H9 (cell line): ENCODE data around the gene SEPTIN2. TPM values are rescaled to one million over a fixed set of nuclear protein-coding genes. Genes with fewer than 3 reads are reported as not detected.

Source experiments
- DNase-seq: peaks from one replicate; pipeline ENCODE4 v3.0.0-alpha.2; 2017
- H2AFZ ChIP-seq: one replicate; pipeline ENCODE4 v1.6.1; 2013; ENCODE audit warnings: mild to moderate bottlenecking, low read length, control low read depth, moderate library complexity
- H2AK5ac ChIP-seq: 2 replicates; pipeline ENCODE4 v1.6.1; 2013; ENCODE audit warnings: low read length, control low read depth, mixed read lengths; ENCODE audit not compliant: insufficient read length
- H2BK120ac ChIP-seq: one replicate; pipeline ENCODE4 v1.6.1; 2013; ENCODE audit warnings: low read depth, mild to moderate bottlenecking, low read length, control low read depth, inconsistent platforms; ENCODE audit not compliant: poor library complexity, severe bottlenecking
- H2BK12ac ChIP-seq: 2 replicates; pipeline ENCODE4 v1.6.1; 2013; ENCODE audit warnings: low read length, control low read depth, mixed read lengths, low read depth; ENCODE audit not compliant: insufficient read length
- H2BK15ac ChIP-seq: 2 replicates; pipeline ENCODE4 v1.6.1; 2013; ENCODE audit warnings: low read depth, low read length, control low read depth
- H2BK20ac ChIP-seq: one replicate; pipeline ENCODE4 v1.6.1; 2013; ENCODE audit warnings: low read depth, mild to moderate bottlenecking, low read length, control low read depth, inconsistent platforms; ENCODE audit not compliant: poor library complexity, severe bottlenecking
- H2BK5ac ChIP-seq: 2 replicates; pipeline ENCODE4 v1.6.1; 2013; ENCODE audit warnings: low read length, control low read depth, mixed read lengths; ENCODE audit not compliant: insufficient read length
- H3K14ac ChIP-seq: 2 replicates; pipeline ENCODE4 v1.6.1; 2013; ENCODE audit warnings: low read length, control low read depth; ENCODE audit not compliant: insufficient read depth
- H3K18ac ChIP-seq: 2 replicates; pipeline ENCODE4 v1.6.1; 2013; ENCODE audit warnings: low read depth, mild to moderate bottlenecking, mixed read lengths, low read length, control low read depth; ENCODE audit not compliant: insufficient read length
- H3K23ac ChIP-seq: 2 replicates; pipeline ENCODE4 v1.6.1; 2013; ENCODE audit warnings: low read length, control low read depth, mixed read lengths, low read depth; ENCODE audit not compliant: insufficient read length
- H3K23me2 ChIP-seq: 2 replicates; pipeline ENCODE4 v1.6.1; 2013; ENCODE audit warnings: low read depth, mild to moderate bottlenecking, mixed read lengths, low read length, control low read depth; ENCODE audit not compliant: insufficient read length, poor library complexity, severe bottlenecking
- H3K27ac ChIP-seq: 2 replicates; pipeline ENCODE4 v1.5.1; 2013; ENCODE audit warnings: low read length, control low read depth, mixed read lengths, low read depth; ENCODE audit not compliant: insufficient read length
- H3K27me3 ChIP-seq: 2 replicates; pipeline ENCODE4 v1.6.1; 2013; ENCODE audit warnings: low read length, control low read depth, inconsistent platforms; ENCODE audit not compliant: insufficient read depth
- H3K4ac ChIP-seq: 2 replicates; pipeline ENCODE4 v1.6.1; 2013; ENCODE audit warnings: low read depth, mild to moderate bottlenecking, control low read depth, inconsistent platforms, low read length, moderate library complexity
- H3K4me1 ChIP-seq: 2 replicates; pipeline ENCODE4 v1.6.1; 2013; ENCODE audit warnings: low read length, control low read depth, inconsistent platforms; ENCODE audit not compliant: insufficient read depth
- H3K4me2 ChIP-seq: 2 replicates; pipeline ENCODE4 v1.6.1; 2013; ENCODE audit warnings: low read length, control low read depth, mixed read lengths; ENCODE audit not compliant: insufficient read length, insufficient read depth
- H3K56ac ChIP-seq: 2 replicates; pipeline ENCODE4 v1.6.1; 2013; ENCODE audit warnings: low read depth, mild to moderate bottlenecking, mixed read lengths, low read length, control low read depth; ENCODE audit not compliant: insufficient read length
- H3K79me1 ChIP-seq: 2 replicates; pipeline ENCODE4 v1.6.1; 2013; ENCODE audit warnings: low read depth, mild to moderate bottlenecking, moderate library complexity, low read length, control low read depth, inconsistent platforms; ENCODE audit not compliant: insufficient read depth, poor library complexity, severe bottlenecking
- H3K79me2 ChIP-seq: 2 replicates; pipeline ENCODE4 v1.6.1; 2013; ENCODE audit warnings: low read length, control low read depth, inconsistent platforms; ENCODE audit not compliant: insufficient read depth
- H3K9ac ChIP-seq: 2 replicates; pipeline ENCODE4 v1.6.1; 2013; ENCODE audit warnings: low read length, control low read depth, mixed read lengths; ENCODE audit not compliant: insufficient read length; ENCODE audit errors: extremely low read depth
- H3K9me3 ChIP-seq: one replicate; pipeline ENCODE4 v1.6.1; 2013; ENCODE audit warnings: low read depth, low read length, inconsistent platforms; ENCODE audit not compliant: control insufficient read depth
- H3T11ph ChIP-seq: one replicate; pipeline ENCODE4 v1.6.1; 2013; ENCODE audit warnings: mild to moderate bottlenecking, low read length, control low read depth, inconsistent platforms
- H4K20me1 ChIP-seq: one replicate; pipeline ENCODE4 v1.6.1; 2013; ENCODE audit not compliant: control insufficient read depth, insufficient read length, insufficient read depth
- H4K5ac ChIP-seq: 2 replicates; pipeline ENCODE4 v1.6.1; 2013; ENCODE audit warnings: low read depth, mild to moderate bottlenecking, mixed read lengths, low read length, control low read depth; ENCODE audit not compliant: insufficient read length
- H4K8ac ChIP-seq: replicated peaks from 2 replicates; pipeline ENCODE4 v1.6.1; 2013; ENCODE audit warnings: low read length, control low read depth, mixed read lengths, low read depth; ENCODE audit not compliant: insufficient read length
- H4K91ac ChIP-seq: 2 replicates; pipeline ENCODE4 v1.6.1; 2013; ENCODE audit warnings: low read depth, mild to moderate bottlenecking, moderate library complexity, mixed read lengths, low read length, control low read depth; ENCODE audit not compliant: insufficient read length
- H3K27ac Mint-ChIP-seq, 3 experiments: 2 replicates in 2 of 3; 3 replicates in 1 of 3; pipeline ENCODE4 v1.8.0; 2020 to 2021; ENCODE audit warnings: mixed read lengths in 3 of 3, mild to moderate bottlenecking in 1 of 3, moderate library complexity in 1 of 3
- H3K27me3 Mint-ChIP-seq: 2 replicates; pipeline ENCODE4 v1.8.0; 2021; ENCODE audit warnings: low read depth, mild to moderate bottlenecking, moderate library complexity, mixed read lengths
- H3K36me3 Mint-ChIP-seq, 3 experiments: 2 replicates in 2 of 3; 3 replicates in 1 of 3; pipeline ENCODE4 v1.8.0; 2020 to 2021; ENCODE audit warnings: low read depth in 3 of 3, mixed read lengths in 3 of 3; ENCODE audit not compliant: insufficient read depth in 1 of 3
- H3K4me1 Mint-ChIP-seq, 2 experiments: 2 replicates each; pipeline ENCODE4 v1.8.0; 2020; ENCODE audit warnings: mixed read lengths in 2 of 2
- H3K4me3 Mint-ChIP-seq, 2 experiments: 2 replicates in 1 of 2; 3 replicates in 1 of 2; pipeline ENCODE4 v1.8.0; 2020 to 2021; ENCODE audit warnings: mild to moderate bottlenecking in 2 of 2, mixed read lengths in 2 of 2, moderate library complexity in 1 of 2
- H3K9me3 Mint-ChIP-seq, 2 experiments: 2 replicates in 1 of 2; 3 replicates in 1 of 2; pipeline ENCODE4 v1.8.0; 2020; ENCODE audit warnings: mild to moderate bottlenecking in 2 of 2, mixed read lengths in 2 of 2, moderate library complexity in 1 of 2
- CTCF ChIP-seq: fragments of 200-600 bp; sonication (generic); conservative IDR thresholded peaks from 3 replicates; pipeline ENCODE4 v1.8.0; 2021; ENCODE audit warnings: antibody characterized with exemption, mild to moderate bottlenecking
- total RNA-seq: library from RNA; stranded (reverse); gene quantifications from 2 replicates; pipeline ENCODE4 v1.2.1, GENCODE V29; 2021

Gene SEPTIN2
- total RNA-seq, 1 experiment from 2014 or later = 385 TPM

GRCh38 chr2:241324775-241325174 lies 9.1 kb downstream of the SEPTIN2 start:
- no peak for TF ChIP-seq CTCF
- Histone ChIP-seq H4K8ac (no peak overlapping the region), H2BK15ac (no peak overlapping the region), H3K79me2 (peaks cover 46% of the 10 kb centered on the region; the same call in 1 of the 2 replicates), H2AFZ (no peak overlapping the region), H3K27me3 (no peaks in the 10 kb centered on the region), H3K14ac (no peak overlapping the region), H3K4ac (no peak overlapping the region), H2BK120ac (no peak overlapping the region), H3T11ph (no peak overlapping the region), H2BK12ac (no peak overlapping the region), H3K9me3 (no peaks in the 10 kb centered on the region), H2AK5ac (no peak overlapping the region), H4K91ac (no peak overlapping the region), H3K23ac (no peak overlapping the region), H3K56ac (no peak overlapping the region), H3K4me1 (peaks cover 3% of the 10 kb centered on the region), H2BK5ac (no peak overlapping the region), H2BK20ac (no peak overlapping the region), H3K23me2 (no peaks in the 10 kb centered on the region), H3K79me1 (peaks cover 10% of the 10 kb centered on the region), H4K5ac (no peak overlapping the region), H3K9ac (no peak overlapping the region), H3K27ac (no peak overlapping the region), H3K4me2 (no peak overlapping the region), H3K18ac (no peak overlapping the region), H4K20me1 (no peaks in the 10 kb centered on the region)
- peaks cover 38 to 39% of the 10 kb centered on the region in 2 experiments for H3K4me1 Mint-ChIP-seq
- H3K4me3 Mint-ChIP-seq = no peak overlapping the region
- peaks cover 21 to 55% (median 43%) of the 10 kb centered on the region in 3 experiments; a peak in 6 of 7 replicates for H3K36me3 Mint-ChIP-seq
- H3K9me3 Mint-ChIP-seq = no peaks in the 10 kb centered on the region
- no peak for DNase-seq
- no peak overlapping the region for H3K27ac Mint-ChIP-seq
- no peaks in the 10 kb centered on the region for H3K27me3 Mint-ChIP-seq
